Endodermal cell (in vitro differentiated cells): ENCODE measurements around the gene ADIPOR2. TPM values are rescaled to one million over a fixed set of nuclear protein-coding genes. Genes with fewer than 3 reads are reported as not detected.
A peak's percentile ranks its signal among the peaks of the same experiment; 100 is the strongest.

Experiments
- DNase-seq: peaks from one replicate; pipeline ENCODE4 v3.0.0-alpha.2; 2017
- H3K27ac ChIP-seq: 2 replicates; pipeline ENCODE4 v1.5.1; 2013; ENCODE audit warnings: mild to moderate bottlenecking, low read depth, low read length, moderate library complexity
- H3K27me3 ChIP-seq: 2 replicates; pipeline ENCODE4 v1.6.1; 2013; ENCODE audit warnings: mild to moderate bottlenecking, low read length, moderate library complexity; ENCODE audit not compliant: insufficient read depth, control insufficient read depth, poor library complexity, severe bottlenecking
- H3K36me3 ChIP-seq: 2 replicates; pipeline ENCODE4 v1.7.0; 2013; ENCODE audit warnings: mild to moderate bottlenecking, low read length, moderate library complexity; ENCODE audit not compliant: control insufficient read depth, insufficient read depth
- H3K4me1 ChIP-seq: one replicate; pipeline ENCODE4 v1.7.0; 2013; ENCODE audit warnings: low read length; ENCODE audit not compliant: control insufficient read depth, insufficient read depth
- H3K4me3 ChIP-seq: 2 replicates; pipeline ENCODE4 v1.5.1; 2013; ENCODE audit warnings: mild to moderate bottlenecking, low read length, moderate library complexity
- H3K9ac ChIP-seq: 2 replicates; pipeline ENCODE4 v1.6.1; 2013; ENCODE audit warnings: mild to moderate bottlenecking, low read length, moderate library complexity; ENCODE audit not compliant: poor library complexity, severe bottlenecking; ENCODE audit errors: extremely low read depth
- H3K9me3 ChIP-seq: 2 replicates; pipeline ENCODE4 v1.6.1; 2013; ENCODE audit warnings: mild to moderate bottlenecking, low read length, moderate library complexity; ENCODE audit not compliant: control insufficient read depth
- H3K27ac Mint-ChIP-seq: 2 replicates; pipeline ENCODE4 v1.8.0; 2020; ENCODE audit warnings: mixed read lengths
- H3K27me3 Mint-ChIP-seq: 2 replicates; pipeline ENCODE4 v1.8.0; 2021; ENCODE audit warnings: mild to moderate bottlenecking, mixed read lengths; ENCODE audit not compliant: insufficient read depth
- H3K36me3 Mint-ChIP-seq: 2 replicates; pipeline ENCODE4 v1.8.0; 2020; ENCODE audit warnings: low read depth, mixed read lengths
- H3K4me1 Mint-ChIP-seq: 2 replicates; pipeline ENCODE4 v1.8.0; 2020; ENCODE audit warnings: mixed read lengths
- H3K4me3 Mint-ChIP-seq: 2 replicates; pipeline ENCODE4 v1.8.0; 2020; ENCODE audit warnings: mild to moderate bottlenecking, moderate library complexity, mixed read lengths
- H3K9me3 Mint-ChIP-seq: 2 replicates; pipeline ENCODE4 v1.8.0; 2020; ENCODE audit warnings: mild to moderate bottlenecking, mixed read lengths
- WGBS, 2 experiments: methylation state at CpG; one replicate each; pipeline versions ENCODE4 v1.1.5 to v1.1.7; 2013; ENCODE audit warnings: missing lambda C conversion rate in 2 of 2, mixed read lengths in 1 of 2; ENCODE audit not compliant: insufficient coverage in 1 of 2, insufficient read length in 1 of 2; 5-methylcytosine and 5-hydroxymethylcytosine counted together
- total RNA-seq, 2 donors: library from RNA; stranded (reverse); fragmentation: NEBNext Ultra II Directional in 1 of 2; extraction: Animal tissue kit (Norgen Biotek cat#: 25700) in 1 of 2; gene quantifications; 2 replicates in 1 of 2; 3 replicates in 1 of 2; pipeline ENCODE4 v1.2.1, GENCODE V29; 2021
- TF ChIP-seq, protein P1 (sequence below): fragments of 200-600 bp; sonication (generic); conservative IDR thresholded peaks from 2 replicates; pipeline ENCODE4 v1.5.0; 2021; ENCODE audit warnings: antibody characterized with exemption, mild to moderate bottlenecking

Gene ADIPOR2
- total RNA-seq, 2 donors from 2014 or later: 53.7 to 124 TPM

DNA sequence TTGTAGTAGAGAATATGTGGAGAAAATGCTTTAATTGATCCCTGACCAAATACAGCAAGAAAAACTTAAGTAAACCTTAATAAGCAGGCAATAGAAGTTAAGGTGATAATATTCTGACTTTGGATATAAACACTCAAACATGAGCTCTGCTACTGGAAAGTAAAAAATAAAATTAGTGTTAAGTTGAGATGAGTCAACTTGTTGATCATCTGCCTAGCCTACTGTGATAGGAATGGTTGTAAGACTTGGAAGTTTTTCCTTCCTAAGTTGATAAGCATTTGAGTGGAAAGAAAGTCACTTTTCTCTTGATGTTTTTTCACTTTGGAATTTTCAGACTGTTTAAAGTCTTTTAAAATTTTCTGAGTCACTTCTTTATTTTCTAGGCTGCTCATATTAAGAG is 26.0 kb downstream of the ADIPOR2 start:
- Histone ChIP-seq H3K4me3 (no peak overlapping the region), H3K9ac (no peak overlapping the region), H3K4me1 (no peaks in the 10 kb centered on the region), H3K27me3 (no peaks in the 10 kb centered on the region), H3K36me3 (peaks cover 57% of the 10 kb centered on the region), H3K9me3 (peaks cover 67% of the 10 kb centered on the region), H3K27ac (no peak overlapping the region)
- H3K27ac Mint-ChIP-seq: no peak overlapping the region
- peaks cover 11% of the 10 kb centered on the region for H3K4me1 Mint-ChIP-seq
- H3K4me3 Mint-ChIP-seq: no peak overlapping the region
- TF ChIP-seq, protein P1, sequence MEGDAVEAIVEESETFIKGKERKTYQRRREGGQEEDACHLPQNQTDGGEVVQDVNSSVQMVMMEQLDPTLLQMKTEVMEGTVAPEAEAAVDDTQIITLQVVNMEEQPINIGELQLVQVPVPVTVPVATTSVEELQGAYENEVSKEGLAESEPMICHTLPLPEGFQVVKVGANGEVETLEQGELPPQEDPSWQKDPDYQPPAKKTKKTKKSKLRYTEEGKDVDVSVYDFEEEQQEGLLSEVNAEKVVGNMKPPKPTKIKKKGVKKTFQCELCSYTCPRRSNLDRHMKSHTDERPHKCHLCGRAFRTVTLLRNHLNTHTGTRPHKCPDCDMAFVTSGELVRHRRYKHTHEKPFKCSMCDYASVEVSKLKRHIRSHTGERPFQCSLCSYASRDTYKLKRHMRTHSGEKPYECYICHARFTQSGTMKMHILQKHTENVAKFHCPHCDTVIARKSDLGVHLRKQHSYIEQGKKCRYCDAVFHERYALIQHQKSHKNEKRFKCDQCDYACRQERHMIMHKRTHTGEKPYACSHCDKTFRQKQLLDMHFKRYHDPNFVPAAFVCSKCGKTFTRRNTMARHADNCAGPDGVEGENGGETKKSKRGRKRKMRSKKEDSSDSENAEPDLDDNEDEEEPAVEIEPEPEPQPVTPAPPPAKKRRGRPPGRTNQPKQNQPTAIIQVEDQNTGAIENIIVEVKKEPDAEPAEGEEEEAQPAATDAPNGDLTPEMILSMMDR: no peak
- no peaks in the 10 kb centered on the region for H3K27me3 Mint-ChIP-seq
- peaks cover 56% of the 10 kb centered on the region for H3K9me3 Mint-ChIP-seq
- DNase-seq: no peak
- H3K36me3 Mint-ChIP-seq: peaks cover 69% of the 10 kb centered on the region

- Histone ChIP-seq H3K4me3 (peak overlapping the region; percentile 32), H3K9me3 (peaks cover 64% of the 10 kb centered on the region), H3K4me1 (no peaks in the 10 kb centered on the region), H3K27ac (no peak overlapping the region), H3K27me3 (no peaks in the 10 kb centered on the region), H3K36me3 (peaks cover 52% of the 10 kb centered on the region), H3K9ac (no peak overlapping the region)
- DNase-seq: no peak
- Mint-ChIP-seq H3K36me3 (peaks cover 58% of the 10 kb centered on the region), H3K9me3 (peaks cover 50% of the 10 kb centered on the region), H3K4me1 (peaks cover 16% of the 10 kb centered on the region), H3K27ac (no peak overlapping the region), H3K4me3 (no peak overlapping the region), H3K27me3 (no peaks in the 10 kb centered on the region)
- TF ChIP-seq, protein P1: no peak
Measured at GRCh38 chr12:1719139-1719538, 28.3 kb downstream of the ADIPOR2 start.

GRCh38 chr12:1720494-1720893 is 29.6 kb downstream of the ADIPOR2 start:
- H3K4me1 Mint-ChIP-seq: peaks cover 16% of the 10 kb centered on the region

More at GRCh38 chr12:1720494-1720893, 29.6 kb downstream of the ADIPOR2 start:
- H3K27me3 ChIP-seq: no peaks in the 10 kb centered on the region
- Mint-ChIP-seq H3K9me3 (peaks cover 36% of the 10 kb centered on the region), H3K27me3 (no peaks in the 10 kb centered on the region), H3K27ac (peak overlapping the region; percentile 53), H3K36me3 (peaks cover 52% of the 10 kb centered on the region), H3K4me3 (no peak overlapping the region)
- DNase-seq: no peak
- no peak overlapping the region for H3K9ac ChIP-seq
- H3K4me3 ChIP-seq: peak overlapping the region; percentile 33
- H3K9me3 ChIP-seq: peaks cover 56% of the 10 kb centered on the region
- H3K27ac ChIP-seq: no peak overlapping the region
- TF ChIP-seq, protein P1: no peak
- H3K36me3 ChIP-seq: peaks cover 42% of the 10 kb centered on the region
- WGBS, 2 experiments: 80 to 83% methylated on average over 3 of the region's 3 CpGs
- no peaks in the 10 kb centered on the region for H3K4me1 ChIP-seq
